Upper lobe of left lung (tissue), 4 donors: ENCODE measurements around the gene ARID3A.

Source experiments
- CTCF ChIP-seq, 6 experiments: fragments of 450-650 bp in 4 of 6; fragments of 200-600 bp in 2 of 6; sonication (generic) in 2 of 6; IDR thresholded peaks; one replicate each; pipeline ENCODE4 v1.5.1; 2016 to 2019; ENCODE audit warnings: antibody characterized with exemption in 6 of 6
- POLR2A ChIP-seq, 4 donors: fragments of 450-650 bp; IDR thresholded peaks; one replicate each; pipeline ENCODE4 v1.5.1; 2016 to 2017; ENCODE audit warnings: antibody characterized with exemption in 4 of 4, mild to moderate bottlenecking in 2 of 4

GRCh38 chr19:903266-903797 is 22.5 kb upstream of the ARID3A start:
- TF ChIP-seq CTCF (IDR thresholded peaks at IDR 0.05): no peak
- TF ChIP-seq POLR2A (IDR thresholded peaks at IDR 0.05): no peak
